Calu3 (cell line): ENCODE results near the gene VCL. TPM values are rescaled to one million over a fixed set of nuclear protein-coding genes. Genes with fewer than 3 reads are reported as not detected.

ENCODE experiments used
- BruUV-seq: library from RNA; stranded (reverse); fragments of 400-500 nt; replicated peaks from 2 replicates; lab custom pipeline; 2021; lab: Mats Ljungman, UMichigan
- CTCF ChIA-PET: fragments of 300-600 bp; sonication (Branson Sonifier 250); formaldehyde crosslinking; loops from one replicate; lab custom pipeline; 2022; ENCODE audit warnings: antibody characterized with exemption; lab: Charles Lee
- DNase-seq: peaks from one replicate; pipeline ENCODE4 v3.0.0; 2022
- H3K27ac Mint-ChIP-seq: one replicate; pipeline ENCODE4 v1.8.0; 2022; ENCODE audit warnings: mixed read lengths; ENCODE audit not compliant: unreplicated experiment
- H3K27me3 Mint-ChIP-seq: one replicate; pipeline ENCODE4 v1.8.0; 2022; ENCODE audit warnings: mixed read lengths; ENCODE audit not compliant: unreplicated experiment
- H3K36me3 Mint-ChIP-seq: one replicate; pipeline ENCODE4 v1.8.0; 2022; ENCODE audit warnings: mild to moderate bottlenecking, moderate library complexity, mixed read lengths; ENCODE audit not compliant: insufficient read depth, unreplicated experiment
- H3K4me1 Mint-ChIP-seq: one replicate; pipeline ENCODE4 v1.8.0; 2022; ENCODE audit warnings: mild to moderate bottlenecking, low read depth, mixed read lengths; ENCODE audit not compliant: unreplicated experiment
- H3K4me3 Mint-ChIP-seq: one replicate; pipeline ENCODE4 v1.8.0; 2022; ENCODE audit warnings: mild to moderate bottlenecking, low read depth, moderate library complexity, mixed read lengths; ENCODE audit not compliant: unreplicated experiment
- H3K9me3 Mint-ChIP-seq: one replicate; pipeline ENCODE4 v1.8.0; 2022; ENCODE audit warnings: low read depth, mixed read lengths; ENCODE audit not compliant: unreplicated experiment
- intact Hi-C: fragments of 100-400 bp; cut with micrococcal nuclease; formaldehyde crosslinking; loops from one replicate; pipeline ENCODE4 v1.10.0; 2022; ENCODE audit not compliant: unreplicated experiment
- total RNA-seq: library from RNA; stranded (reverse); gene quantifications from 2 replicates; pipeline ENCODE4 v1.2.3, GENCODE V29; 2022
- TF ChIP-seq, protein P1 (sequence below): fragments of 200-600 bp; IDR thresholded peaks from one replicate; pipeline ENCODE4 v1.8.0; 2022; ENCODE audit warnings: antibody characterized with exemption; ENCODE audit not compliant: unreplicated experiment

The VCL gene
- total RNA-seq, 1 experiment from 2014 or later: 237 TPM

DNA sequence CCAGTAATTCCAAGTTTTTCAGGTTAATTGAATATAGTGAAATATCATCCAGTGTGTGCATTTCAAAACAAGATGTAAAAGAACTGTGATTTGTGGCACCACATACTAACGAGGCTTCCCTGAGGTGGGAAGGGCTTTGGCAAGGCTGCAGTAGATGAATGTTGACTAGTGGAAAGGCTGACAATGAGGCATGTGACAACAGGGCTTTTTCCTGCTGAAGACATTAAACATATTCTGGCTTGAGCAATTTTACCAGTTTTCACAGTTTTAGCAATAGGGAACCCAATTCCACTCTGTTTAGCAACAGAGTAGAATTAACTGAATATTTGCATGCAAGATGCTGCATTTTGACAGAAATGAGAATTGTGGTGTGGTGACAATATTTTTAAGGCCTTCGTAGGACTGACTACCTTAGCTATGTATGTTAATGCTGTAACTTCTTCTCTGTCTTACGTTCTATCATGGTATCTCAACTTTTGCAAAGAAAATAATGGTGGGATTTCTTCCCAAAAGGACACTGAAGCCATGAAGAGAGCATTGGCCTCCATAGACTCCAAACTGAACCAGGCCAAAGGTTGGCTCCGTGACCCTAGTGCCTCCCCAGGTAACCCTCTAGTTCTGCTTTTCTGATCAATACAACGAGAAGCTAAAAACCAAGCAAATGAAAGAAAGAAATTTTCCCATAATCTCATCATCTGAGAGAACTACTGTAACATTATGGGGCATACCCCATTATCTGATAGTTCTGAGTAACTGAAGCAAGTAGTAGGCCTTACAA lies 84.2 kb downstream of the VCL start:
- CTCF ChIA-PET: interaction anchor here (0.6 to 3.2 kb wide), 15 partner anchors 9 to 196 kb away, joined by 3 to 13 read pairs (median 5); partner anchors contain the start of gene VCL
- H3K4me1 Mint-ChIP-seq: peaks cover 50% of the 10 kb centered on the region
- no peaks in the 10 kb centered on the region for H3K9me3 Mint-ChIP-seq
- H3K36me3 Mint-ChIP-seq: peaks cover 65% of the 10 kb centered on the region
- H3K27ac Mint-ChIP-seq: no peak overlapping the region
- no peak overlapping the region for H3K4me3 Mint-ChIP-seq
- intact Hi-C loops: loop anchor here (1.0 to 2.0 kb wide), 4 partner anchors 73 to 196 kb away; no protein-coding TSS in a partner anchor
- no TSS peak for BruUV-seq
- DNase-seq: no peak
- TF ChIP-seq, protein P1, sequence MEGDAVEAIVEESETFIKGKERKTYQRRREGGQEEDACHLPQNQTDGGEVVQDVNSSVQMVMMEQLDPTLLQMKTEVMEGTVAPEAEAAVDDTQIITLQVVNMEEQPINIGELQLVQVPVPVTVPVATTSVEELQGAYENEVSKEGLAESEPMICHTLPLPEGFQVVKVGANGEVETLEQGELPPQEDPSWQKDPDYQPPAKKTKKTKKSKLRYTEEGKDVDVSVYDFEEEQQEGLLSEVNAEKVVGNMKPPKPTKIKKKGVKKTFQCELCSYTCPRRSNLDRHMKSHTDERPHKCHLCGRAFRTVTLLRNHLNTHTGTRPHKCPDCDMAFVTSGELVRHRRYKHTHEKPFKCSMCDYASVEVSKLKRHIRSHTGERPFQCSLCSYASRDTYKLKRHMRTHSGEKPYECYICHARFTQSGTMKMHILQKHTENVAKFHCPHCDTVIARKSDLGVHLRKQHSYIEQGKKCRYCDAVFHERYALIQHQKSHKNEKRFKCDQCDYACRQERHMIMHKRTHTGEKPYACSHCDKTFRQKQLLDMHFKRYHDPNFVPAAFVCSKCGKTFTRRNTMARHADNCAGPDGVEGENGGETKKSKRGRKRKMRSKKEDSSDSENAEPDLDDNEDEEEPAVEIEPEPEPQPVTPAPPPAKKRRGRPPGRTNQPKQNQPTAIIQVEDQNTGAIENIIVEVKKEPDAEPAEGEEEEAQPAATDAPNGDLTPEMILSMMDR: no peak
- H3K27me3 Mint-ChIP-seq: no peaks in the 10 kb centered on the region

DNA sequence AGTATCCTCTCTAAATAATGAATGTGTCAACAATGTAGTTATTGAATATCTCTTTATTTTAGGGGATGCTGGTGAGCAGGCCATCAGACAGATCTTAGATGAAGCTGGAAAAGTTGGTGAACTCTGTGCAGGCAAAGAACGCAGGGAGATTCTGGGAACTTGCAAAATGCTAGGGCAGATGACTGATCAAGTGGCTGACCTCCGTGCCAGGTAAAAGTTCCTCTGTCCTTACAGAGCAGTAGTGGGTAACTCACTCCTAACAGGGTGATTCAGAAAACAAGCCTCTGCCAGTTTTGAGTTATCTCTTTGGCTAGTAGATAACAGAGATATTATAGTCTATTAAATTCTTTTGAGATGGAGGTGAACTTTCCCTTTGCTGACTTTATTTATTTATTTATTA lies 85.4 kb downstream of the VCL start:
- BruUV-seq: no TSS peak
- TF ChIP-seq, protein P1: no peak
- Mint-ChIP-seq H3K4me3 (no peak overlapping the region), H3K36me3 (peaks cover 53% of the 10 kb centered on the region), H3K27ac (no peak overlapping the region), H3K9me3 (no peaks in the 10 kb centered on the region), H3K27me3 (no peaks in the 10 kb centered on the region), H3K4me1 (peaks cover 39% of the 10 kb centered on the region)
- CTCF ChIA-PET: no interaction called here
- no peak for DNase-seq
- intact Hi-C loops: no loop called here

- CTCF ChIA-PET: no interaction called here
- no peak overlapping the region for H3K4me3 Mint-ChIP-seq
These were observed 87.0 kb downstream of the VCL start for GRCh38 chr10:74084955-74085354.

DNA sequence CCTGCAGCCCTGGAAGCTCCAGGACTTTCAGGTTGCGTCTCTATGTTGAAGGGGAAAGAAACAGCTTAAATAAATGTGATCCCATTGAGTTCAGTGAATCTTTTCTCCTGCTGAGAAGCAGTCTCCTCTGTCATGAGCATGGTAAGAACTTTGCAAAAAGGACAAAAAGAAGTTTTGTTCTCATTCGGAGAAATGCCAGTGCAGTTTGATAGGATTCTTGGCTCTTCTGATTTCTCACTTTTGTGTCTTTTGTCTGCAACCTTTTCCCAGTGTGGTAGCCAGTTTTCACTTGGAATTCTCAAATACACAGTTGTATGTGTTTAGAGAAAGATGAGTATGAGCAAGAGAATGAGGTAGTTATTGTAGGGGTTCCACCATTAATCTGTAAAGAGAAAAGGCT lies 88.4 kb downstream of the VCL start:
- CTCF ChIA-PET: no interaction called here
- intact Hi-C loops: no loop called here
- Mint-ChIP-seq H3K9me3 (no peaks in the 10 kb centered on the region), H3K36me3 (peaks cover 62% of the 10 kb centered on the region), H3K27ac (no peak overlapping the region), H3K4me3 (no peak overlapping the region), H3K4me1 (peaks cover 12% of the 10 kb centered on the region), H3K27me3 (no peaks in the 10 kb centered on the region)
- no peak for DNase-seq
- no TSS peak for BruUV-seq
- TF ChIP-seq, protein P1: no peak

More at GRCh38 chr10:74084955-74085354, 87.0 kb downstream of the VCL start:
- Mint-ChIP-seq H3K27me3 (no peaks in the 10 kb centered on the region), H3K36me3 (peaks cover 53% of the 10 kb centered on the region), H3K27ac (no peak overlapping the region), H3K4me1 (peaks cover 26% of the 10 kb centered on the region), H3K9me3 (no peaks in the 10 kb centered on the region)
- no peak for DNase-seq
- BruUV-seq: no TSS peak
- intact Hi-C loops: no loop called here
- TF ChIP-seq, protein P1: no peak
